ENCODE measurements around the gene ASF1A. TPM values are rescaled to one million over a fixed set of nuclear protein-coding genes. Genes with fewer than 3 reads are reported as not detected.
A peak's percentile ranks its signal among the peaks of the same experiment; 100 is the strongest.

Gene ASF1A
- total RNA-seq, 1 donor from 2014 or later: 13.4 TPM

- FAIRE-seq (no peak), DNase-seq (ENCODE audit: low read depth) (peak; percentile 49)
- no peak for TF ChIP-seq CTCF (IDR thresholded peaks at IDR 0.05; ENCODE audit: insufficient read depth, low read length, severe bottlenecking)
- Histone ChIP-seq H3K36me3 (ENCODE audit: control insufficient read depth, insufficient read depth, low read length) (peaks cover 1% of the 10 kb centered on the region), H3K4me3 (ENCODE audit: low read depth, low read length) (no peak overlapping the region), H3K27me3 (ENCODE audit: control insufficient read depth, insufficient read depth, low read length) (no peaks in the 10 kb centered on the region)
Measured at GRCh38 chr6:118905851-118906250, 11.9 kb downstream of the ASF1A start.

GRCh38 chr6:118908441-118908840 is 14.5 kb downstream of the ASF1A start:
- H3K36me3 ChIP-seq (ENCODE audit: control insufficient read depth, insufficient read depth, low read length): peaks cover 3% of the 10 kb centered on the region
- no peak overlapping the region for H3K4me3 ChIP-seq (ENCODE audit: low read depth, low read length)
- FAIRE-seq (no peak), DNase-seq (ENCODE audit: low read depth) (no peak)
- no peaks in the 10 kb centered on the region for H3K27me3 ChIP-seq (ENCODE audit: control insufficient read depth, insufficient read depth, low read length)
- TF ChIP-seq CTCF (IDR thresholded peaks at IDR 0.05; ENCODE audit: insufficient read depth, low read length, severe bottlenecking): no peak

- H3K36me3 ChIP-seq (ENCODE audit: control insufficient read depth, insufficient read depth, low read length): peaks cover 2% of the 10 kb centered on the region
- H3K27me3 ChIP-seq (ENCODE audit: control insufficient read depth, insufficient read depth, low read length): no peaks in the 10 kb centered on the region
- FAIRE-seq (no peak), DNase-seq (ENCODE audit: low read depth) (no peak)
- TF ChIP-seq CTCF (IDR thresholded peaks at IDR 0.05; ENCODE audit: insufficient read depth, low read length, severe bottlenecking): no peak
- H3K4me3 ChIP-seq (ENCODE audit: low read depth, low read length): no peak overlapping the region
Measured at GRCh38 chr6:118912646-118913045, 18.7 kb downstream of the ASF1A start.

- no peak for FAIRE-seq
- Histone ChIP-seq H3K4me3 (ENCODE audit: low read depth, low read length) (no peak overlapping the region), H3K36me3 (ENCODE audit: control insufficient read depth, insufficient read depth, low read length) (peaks cover 2% of the 10 kb centered on the region), H3K27me3 (ENCODE audit: control insufficient read depth, insufficient read depth, low read length) (no peaks in the 10 kb centered on the region)
- no peak for DNase-seq (ENCODE audit: low read depth)
- no peak for TF ChIP-seq CTCF (IDR thresholded peaks at IDR 0.05; ENCODE audit: insufficient read depth, low read length, severe bottlenecking)
Measured at GRCh38 chr6:118913161-118913560, 19.2 kb downstream of the ASF1A start.

- DNase-seq (ENCODE audit: low read depth) (no peak), FAIRE-seq (no peak)
- peaks cover 2% of the 10 kb centered on the region for H3K36me3 ChIP-seq (ENCODE audit: control insufficient read depth, insufficient read depth, low read length)
- no peaks in the 10 kb centered on the region for H3K27me3 ChIP-seq (ENCODE audit: control insufficient read depth, insufficient read depth, low read length)
- TF ChIP-seq CTCF (IDR thresholded peaks at IDR 0.05; ENCODE audit: insufficient read depth, low read length, severe bottlenecking): no peak
- no peak overlapping the region for H3K4me3 ChIP-seq (ENCODE audit: low read depth, low read length)
Measured at GRCh38 chr6:118914598-118914997, 20.6 kb downstream of the ASF1A start.

- DNase-seq (ENCODE audit: low read depth) (no peak), FAIRE-seq (no peak)
- H3K4me3 ChIP-seq (ENCODE audit: low read depth, low read length): no peak overlapping the region
- no peak for TF ChIP-seq CTCF (IDR thresholded peaks at IDR 0.05; ENCODE audit: insufficient read depth, low read length, severe bottlenecking)
- no peaks in the 10 kb centered on the region for H3K27me3 ChIP-seq (ENCODE audit: control insufficient read depth, insufficient read depth, low read length)
- H3K36me3 ChIP-seq (ENCODE audit: control insufficient read depth, insufficient read depth, low read length): peaks cover 2% of the 10 kb centered on the region
Measured at GRCh38 chr6:118917546-118918328, 23.8 kb downstream of the ASF1A start.
